GM23248 (cell line): ENCODE results near the gene EMILIN1. TPM values are rescaled to one million over a fixed set of nuclear protein-coding genes. Genes with fewer than 3 reads are reported as not detected.

Experiments
- DNase-seq: peaks from one replicate; pipeline ENCODE4 v3.0.0-alpha.2; 2015
- H2AFZ ChIP-seq: fragments of 200-600 bp; sonication (generic); 2 replicates; pipeline ENCODE4 v1.6.1; 2016; ENCODE audit warnings: antibody characterized with exemption
- H3F3A ChIP-seq: fragments of 200-600 bp; sonication (generic); 2 replicates; pipeline ENCODE4 v1.6.1; 2016; ENCODE audit warnings: mild to moderate bottlenecking, antibody characterized with exemption, mixed run types; ENCODE audit not compliant: insufficient read depth
- H3K27ac ChIP-seq: fragments of 200-600 bp; sonication (generic); 2 replicates; pipeline ENCODE4 v1.5.1; 2016; ENCODE audit warnings: mild to moderate bottlenecking
- H3K27me3 ChIP-seq: fragments of 200-600 bp; sonication (generic); replicated peaks from 2 replicates; pipeline ENCODE4 v1.6.1; 2016; ENCODE audit warnings: mild to moderate bottlenecking; ENCODE audit not compliant: insufficient read depth
- H3K36me3 ChIP-seq: fragments of 200-600 bp; sonication (generic); 2 replicates; pipeline ENCODE4 v1.6.1; 2016; ENCODE audit warnings: low read depth, mild to moderate bottlenecking
- H3K4me1 ChIP-seq: fragments of 200-600 bp; sonication (generic); 2 replicates; pipeline ENCODE4 v1.6.1; 2016; ENCODE audit warnings: mild to moderate bottlenecking; ENCODE audit not compliant: insufficient read depth
- H3K4me2 ChIP-seq: fragments of 200-600 bp; sonication (generic); one replicate; pipeline ENCODE4 v1.6.1; 2016; ENCODE audit warnings: mild to moderate bottlenecking; ENCODE audit not compliant: unreplicated experiment
- H3K4me3 ChIP-seq: fragments of 200-600 bp; sonication (generic); 2 replicates; pipeline ENCODE4 v1.5.1; 2016; ENCODE audit warnings: mild to moderate bottlenecking
- H3K79me2 ChIP-seq: fragments of 200-600 bp; sonication (generic); 2 replicates; pipeline ENCODE4 v1.6.1; 2016; ENCODE audit warnings: mild to moderate bottlenecking; ENCODE audit not compliant: insufficient read depth
- H3K9ac ChIP-seq: fragments of 200-600 bp; sonication (generic); 2 replicates; pipeline ENCODE4 v1.6.1; 2016; ENCODE audit warnings: mild to moderate bottlenecking
- H3K9me2 ChIP-seq: fragments of 200-600 bp; sonication (generic); 2 replicates; pipeline ENCODE4 v1.6.1; 2016; ENCODE audit warnings: mixed run types, mild to moderate bottlenecking, moderate library complexity; ENCODE audit not compliant: insufficient read depth
- H3K9me3 ChIP-seq: fragments of 200-600 bp; sonication (generic); one replicate; pipeline ENCODE4 v1.6.1; 2017; ENCODE audit warnings: low read depth
- H4K20me1 ChIP-seq: fragments of 200-600 bp; sonication (generic); 2 replicates; pipeline ENCODE4 v1.6.0; 2016; ENCODE audit not compliant: insufficient read depth
- EZH2 ChIP-seq: fragments of 200-600 bp; sonication (generic); IDR thresholded peaks from 2 replicates; pipeline ENCODE4 v1.6.1; 2018; ENCODE audit warnings: antibody characterized with exemption, mild to moderate bottlenecking; ENCODE audit not compliant: insufficient read depth, poor library complexity, severe bottlenecking
- EZH2phosphoT487 ChIP-seq: fragments of 200-600 bp; sonication (generic); IDR thresholded peaks from 2 replicates; pipeline ENCODE4 v1.6.1; 2018; ENCODE audit warnings: antibody characterized with exemption, moderate library complexity, mild to moderate bottlenecking, low read depth; ENCODE audit not compliant: insufficient read depth
- WGBS, 2 experiments: methylation state at CpG; one replicate each; pipeline ENCODE4 v1.1.6; 2015 to 2017; ENCODE audit warnings: low lambda C conversion rate in 2 of 2, low coverage in 1 of 2; ENCODE audit errors: missing lambda C conversion rate in 2 of 2; 5-methylcytosine and 5-hydroxymethylcytosine counted together
- in situ Hi-C: fragments of 300-500 bp; cut with MboI; formaldehyde crosslinking; loops from 2 replicates; pipeline ENCODE4 v1.15.0; 2020
- polyA plus RNA-seq: library from polyadenylated mRNA; unstranded; fragments of >200 nt; fragmentation: Nextera tagmentation; extraction: Ambion mirVana; gene quantifications from 2 replicates; pipeline ENCODE4 v1.2.1, GENCODE V29; 2016
- total RNA-seq: library from RNA; depleted of rRNA; stranded (reverse); fragments of >200 nt; shearing (Covaris generic); gene quantifications from 2 replicates; pipeline ENCODE4 v1.2.3, GENCODE V29; 2014

Gene EMILIN1
- total and polyA plus RNA-seq, 2 experiments from 2014 or later: 61.5 to 219 TPM

DNA sequence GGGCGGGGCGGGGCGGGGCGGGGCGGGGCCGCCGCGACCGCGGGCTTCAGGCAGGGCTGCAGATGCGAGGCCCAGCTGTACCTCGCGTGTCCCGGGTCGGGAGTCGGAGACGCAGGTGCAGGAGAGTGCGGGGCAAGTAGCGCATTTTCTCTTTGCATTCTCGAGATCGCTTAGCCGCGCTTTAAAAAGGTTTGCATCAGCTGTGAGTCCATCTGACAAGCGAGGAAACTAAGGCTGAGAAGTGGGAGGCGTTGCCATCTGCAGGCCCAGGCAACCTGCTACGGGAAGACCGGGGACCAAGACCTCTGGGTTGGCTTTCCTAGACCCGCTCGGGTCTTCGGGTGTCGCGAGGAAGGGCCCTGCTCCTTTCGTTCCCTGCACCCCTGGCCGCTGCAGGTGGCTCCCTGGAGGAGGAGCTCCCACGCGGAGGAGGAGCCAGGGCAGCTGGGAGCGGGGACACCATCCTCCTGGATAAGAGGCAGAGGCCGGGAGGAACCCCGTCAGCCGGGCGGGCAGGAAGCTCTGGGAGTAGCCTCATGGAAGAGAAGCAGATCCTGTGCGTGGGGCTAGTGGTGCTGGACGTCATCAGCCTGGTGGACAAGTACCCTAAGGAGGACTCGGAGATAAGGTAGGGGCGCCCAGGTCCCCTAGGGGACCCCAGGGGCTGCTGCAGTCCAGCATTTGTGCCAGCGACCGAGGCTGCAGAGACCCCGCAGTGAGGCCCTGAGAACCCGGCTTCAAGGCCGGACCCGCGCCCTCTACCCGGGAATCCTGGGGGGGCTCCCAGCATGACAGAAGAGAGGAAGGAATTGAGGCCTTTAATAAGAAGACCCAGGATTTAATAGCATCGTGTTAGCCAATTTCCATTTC is 8.5 kb downstream of the EMILIN1 start, which contains the start of gene KHK:
KHK (plus strand) TSS at position 49 of the 870 bp plus-strand sequence; CDS start at position 537, 488 bp downstream.
- in situ Hi-C loops: no loop called here
- peak within 1 kb of the TSS; percentile 74 for H3K9ac ChIP-seq
- no peak for TF ChIP-seq EZH2

DNA sequence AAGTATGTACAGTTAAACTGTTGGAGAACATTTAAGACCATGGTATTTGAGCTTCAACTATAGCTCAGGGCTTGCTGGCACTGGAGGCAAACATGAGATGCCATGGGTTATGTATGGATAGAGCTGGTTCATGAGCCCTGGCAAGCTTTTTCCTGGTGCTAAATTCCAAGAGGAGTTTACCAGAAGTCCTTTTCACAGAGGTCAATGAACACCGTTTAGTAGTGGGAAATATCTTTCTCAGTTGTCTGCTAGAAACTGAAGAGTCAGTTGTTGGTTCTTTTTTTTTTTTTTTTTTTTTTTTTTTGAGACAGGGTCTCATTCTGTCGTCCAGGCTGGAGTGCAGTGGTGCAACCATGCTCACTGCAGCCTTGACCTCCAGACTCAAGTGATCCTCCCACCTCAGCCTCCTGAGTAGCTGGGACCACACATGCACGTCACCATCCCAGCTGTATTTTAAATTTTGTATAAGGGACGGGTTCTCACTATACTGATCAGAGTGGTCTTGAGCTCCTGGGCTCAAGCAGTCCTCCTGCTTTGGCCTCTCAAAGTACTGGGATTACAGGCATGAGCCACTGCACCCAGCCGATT is 9.5 kb downstream of the EMILIN1 start:
- no peak overlapping the region for H3K4me2 ChIP-seq
- 68 to 77% methylated on average over 5 of the region's 5 CpGs for WGBS, 2 experiments
- TF ChIP-seq EZH2phosphoT487 (no peak), EZH2 (no peak)
- DNase-seq: no peak
- no peak overlapping the region for H3K4me3 ChIP-seq
- peaks cover 13% of the 10 kb centered on the region for H3F3A ChIP-seq
- H3K9me3 ChIP-seq: no peaks in the 10 kb centered on the region
- no peaks in the 10 kb centered on the region for H3K27me3 ChIP-seq
- in situ Hi-C loops: no loop called here
- H3K36me3 ChIP-seq: no peaks in the 10 kb centered on the region
- H3K27ac ChIP-seq: no peak overlapping the region
- no peaks in the 10 kb centered on the region for H3K9me2 ChIP-seq
- H3K79me2 ChIP-seq: no peaks in the 10 kb centered on the region
- H2AFZ ChIP-seq: no peak overlapping the region
- H3K4me1 ChIP-seq: no peaks in the 10 kb centered on the region
- no peaks in the 10 kb centered on the region for H4K20me1 ChIP-seq
- no peak overlapping the region for H3K9ac ChIP-seq

More for the DNA sequence above, 8.5 kb downstream of the EMILIN1 start, which contains the start of gene KHK:
- Histone ChIP-seq H3K27ac (peak within 1 kb of the TSS; percentile 59), H3K27me3 (no peaks in the 10 kb centered on the region), H3K9me2 (no peaks in the 10 kb centered on the region), H3K4me1 (no peaks in the 10 kb centered on the region), H2AFZ (peak within 1 kb of the TSS; percentile 63), H4K20me1 (no peaks in the 10 kb centered on the region), H3F3A (peaks cover 13% of the 10 kb centered on the region), H3K4me2 (peak within 1 kb of the TSS; percentile 75), H3K4me3 (peak within 1 kb of the TSS; percentile 73), H3K9me3 (no peaks in the 10 kb centered on the region), H3K79me2 (peaks cover 4% of the 10 kb centered on the region), H3K36me3 (no peaks in the 10 kb centered on the region)
- DNase-seq: peak; percentile 26
- 15% methylated on average over 46 to 54 of the region's 54 CpGs for WGBS, 2 experiments

DNA sequence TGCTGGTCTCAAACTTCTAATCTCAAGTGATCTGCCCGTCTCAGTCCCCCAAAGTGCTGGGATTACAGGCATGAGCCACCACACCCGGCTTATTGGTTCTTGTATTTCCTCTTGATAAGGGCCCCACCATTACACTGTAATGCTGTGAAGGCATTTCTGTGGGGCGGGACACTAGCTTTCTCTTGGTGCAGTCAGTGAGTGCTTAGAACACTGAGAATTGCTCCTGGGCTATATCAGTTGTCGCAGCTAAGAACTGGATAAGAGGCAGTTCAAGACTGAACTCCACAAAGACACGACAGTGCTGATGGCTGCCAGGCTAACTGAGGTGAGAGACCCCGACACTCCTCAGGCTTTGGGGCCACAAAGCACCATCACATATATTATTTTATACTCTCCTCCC is 10.2 kb downstream of the EMILIN1 start:
- TF ChIP-seq EZH2 (no peak), EZH2phosphoT487 (no peak)
- Histone ChIP-seq H3K9ac (no peak overlapping the region), H2AFZ (no peak overlapping the region), H3K36me3 (no peaks in the 10 kb centered on the region), H3K79me2 (no peaks in the 10 kb centered on the region), H3K9me2 (no peaks in the 10 kb centered on the region), H3K4me3 (no peak overlapping the region), H3K4me1 (no peaks in the 10 kb centered on the region), H3F3A (peaks cover 13% of the 10 kb centered on the region), H3K4me2 (no peak overlapping the region), H3K9me3 (no peaks in the 10 kb centered on the region), H3K27ac (no peak overlapping the region), H4K20me1 (no peaks in the 10 kb centered on the region), H3K27me3 (no peaks in the 10 kb centered on the region)
- WGBS, 2 experiments: 87 to 88% methylated on average over 6 of the region's 6 CpGs
- in situ Hi-C loops: no loop called here
- DNase-seq: no peak

- DNase-seq: no peak
- H3K4me2 ChIP-seq: no peak overlapping the region
- H3K9me2 ChIP-seq: no peaks in the 10 kb centered on the region
- in situ Hi-C loops: no loop called here
- no peak overlapping the region for H3K4me3 ChIP-seq
- H2AFZ ChIP-seq: no peak overlapping the region
- H3K79me2 ChIP-seq: no peaks in the 10 kb centered on the region
- H3K9me3 ChIP-seq: no peaks in the 10 kb centered on the region
- no peaks in the 10 kb centered on the region for H3K36me3 ChIP-seq
- TF ChIP-seq EZH2 (no peak), EZH2phosphoT487 (no peak)
- WGBS, 2 experiments: 75 to 78% methylated on average over 14 of the region's 14 CpGs
- no peak overlapping the region for H3K27ac ChIP-seq
- H3F3A ChIP-seq: peaks cover 11% of the 10 kb centered on the region
- H3K27me3 ChIP-seq: no peaks in the 10 kb centered on the region
- no peaks in the 10 kb centered on the region for H3K4me1 ChIP-seq
- H3K9ac ChIP-seq: no peak overlapping the region
- H4K20me1 ChIP-seq: no peaks in the 10 kb centered on the region
These were observed 10.9 kb downstream of the EMILIN1 start for GRCh38 chr2:27089111-27089954.
